CD4-positive, alpha-beta T cell treated with Interleukin-17A for 1 hour (primary cell): Measurements from ENCODE around the gene AKAP1.
A peak's percentile ranks its signal among the peaks of the same experiment; 100 is the strongest.

ENCODE experiments used
- DNase-seq: peaks from one replicate; pipeline ENCODE4 v3.0.0-alpha.2; 2020

Gene AKAP1

DNA sequence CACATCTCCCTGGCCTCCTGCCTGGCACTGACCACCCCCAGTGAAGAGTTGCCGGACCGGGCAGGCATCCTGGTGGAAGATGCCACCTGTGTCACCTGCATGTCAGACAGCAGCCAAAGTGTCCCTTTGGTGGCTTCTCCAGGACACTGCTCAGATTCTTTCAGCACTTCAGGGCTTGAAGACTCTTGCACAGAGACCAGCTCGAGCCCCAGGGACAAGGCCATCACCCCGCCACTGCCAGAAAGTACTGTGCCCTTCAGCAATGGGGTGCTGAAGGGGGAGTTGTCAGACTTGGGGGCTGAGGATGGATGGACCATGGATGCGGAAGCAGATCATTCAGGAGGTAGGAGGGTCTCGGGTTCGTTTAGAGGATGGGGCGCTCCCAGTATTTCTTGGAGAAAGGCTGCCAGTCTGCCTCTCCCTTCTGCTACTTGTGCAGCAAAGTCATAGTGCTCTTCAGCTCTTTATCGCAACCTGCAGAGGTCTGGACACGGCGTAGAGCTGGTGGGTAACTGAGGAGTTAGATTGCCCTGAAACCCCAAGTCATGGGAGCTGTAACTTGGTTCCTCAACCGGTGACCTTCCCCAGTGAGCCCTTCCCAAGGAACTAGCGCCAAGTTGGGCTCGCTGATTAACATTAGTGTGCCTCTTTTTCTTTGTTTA, 21.9 kb downstream of the AKAP1 start:
- no peak for DNase-seq

DNA sequence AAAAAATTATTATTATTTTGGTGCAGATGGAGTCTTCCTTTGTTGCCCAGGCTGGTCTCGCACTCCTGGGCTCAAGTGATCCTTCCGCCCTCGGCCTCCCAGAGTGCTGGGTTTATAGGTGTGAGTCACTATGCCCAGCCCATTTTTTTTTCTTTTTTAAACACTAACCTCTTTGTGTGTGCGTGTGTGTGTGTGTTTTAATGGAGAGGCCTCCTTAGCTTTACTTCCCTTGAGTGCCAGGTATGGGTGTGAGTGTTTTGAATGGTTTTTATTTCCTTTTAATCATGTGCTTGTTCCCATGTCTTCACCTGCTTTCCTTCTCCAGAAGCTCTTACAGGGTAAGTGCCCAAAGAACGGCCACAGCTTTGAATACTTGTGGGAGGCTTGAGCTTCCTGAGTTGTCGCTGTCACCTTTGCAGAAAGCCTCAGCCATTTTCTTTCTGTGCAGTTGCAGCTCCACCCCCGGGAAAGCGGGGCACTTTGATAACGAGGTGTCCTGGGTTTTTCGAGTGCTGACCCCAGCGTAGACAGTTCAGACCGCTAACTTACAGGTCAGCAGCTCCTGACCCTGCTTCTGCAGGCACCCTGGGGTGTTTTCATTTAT, 22.6 kb downstream of the AKAP1 start:
- DNase-seq = no peak

DNA sequence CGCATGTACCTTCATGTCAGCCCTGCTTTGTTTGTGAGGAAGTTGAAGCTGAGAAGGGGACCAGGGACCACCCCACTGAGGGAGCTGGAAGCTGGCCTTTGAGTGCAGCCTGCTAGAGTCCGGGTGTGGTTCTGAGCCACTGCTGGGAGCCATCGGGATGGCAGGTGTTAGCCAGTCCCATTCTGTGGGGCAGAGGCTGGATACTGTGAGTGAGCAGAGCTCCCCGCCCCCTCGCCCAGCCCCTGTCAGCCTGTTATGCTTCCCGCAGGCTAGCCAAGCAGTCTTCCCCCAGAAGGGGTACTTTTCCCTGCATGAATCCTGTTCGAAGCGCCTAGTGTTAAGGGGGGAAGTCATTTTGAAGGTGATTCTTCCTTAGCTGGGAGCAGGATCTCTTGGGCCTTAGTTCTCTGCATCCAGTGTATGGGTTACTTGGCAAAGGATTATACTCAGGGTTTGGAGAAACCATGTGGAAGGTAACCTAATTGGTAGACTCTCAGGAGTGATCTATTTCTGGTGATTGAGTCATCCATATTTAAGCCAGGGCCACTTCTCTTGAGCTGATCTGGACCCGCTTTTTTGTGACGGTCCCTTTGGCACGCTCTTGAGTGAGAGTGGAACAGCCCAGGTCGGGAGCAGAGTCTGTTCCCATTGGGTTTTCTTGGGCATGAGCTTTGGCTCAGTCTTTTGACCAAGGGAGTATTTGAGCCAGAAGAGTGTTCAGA, 23.8 kb downstream of the AKAP1 start:
- no peak for DNase-seq

DNA sequence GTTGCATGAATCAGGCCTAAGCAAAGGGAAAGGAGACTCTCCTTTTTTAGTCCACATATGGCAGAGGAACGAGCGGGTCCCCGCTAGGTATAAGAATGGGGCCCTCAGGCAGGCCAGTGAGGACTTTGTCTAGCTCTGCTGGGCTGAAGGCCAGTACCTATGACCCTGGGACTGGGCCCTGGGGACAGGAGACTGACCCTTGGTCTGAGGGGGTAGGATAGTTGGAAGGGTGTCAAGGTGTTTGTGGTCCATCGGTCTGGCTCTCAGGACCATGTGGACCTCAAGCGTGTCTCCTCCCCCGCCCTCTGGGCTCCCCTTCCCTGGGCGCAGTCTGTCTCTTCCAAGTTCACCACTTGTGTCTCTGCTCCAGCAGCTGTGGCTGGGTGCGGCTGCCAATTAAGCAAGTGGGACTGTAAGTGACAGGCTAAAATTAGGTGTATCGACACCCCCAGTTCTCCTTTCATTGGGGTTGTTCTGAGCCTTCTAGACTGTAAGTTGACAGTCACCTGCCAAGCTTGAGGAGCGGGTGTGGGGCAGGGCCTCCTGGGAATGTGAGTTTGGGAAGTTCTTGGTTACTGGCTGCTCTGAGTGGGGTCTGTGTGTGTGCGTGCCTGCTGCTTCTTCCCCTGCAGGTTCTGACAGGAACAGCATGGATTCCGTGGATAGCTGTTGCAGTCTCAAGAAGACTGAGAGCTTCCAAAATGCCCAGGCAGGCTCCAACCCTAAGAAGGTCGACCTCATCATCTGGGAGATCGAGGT, 24.5 kb downstream of the AKAP1 start:
- DNase-seq = no peak

DNA sequence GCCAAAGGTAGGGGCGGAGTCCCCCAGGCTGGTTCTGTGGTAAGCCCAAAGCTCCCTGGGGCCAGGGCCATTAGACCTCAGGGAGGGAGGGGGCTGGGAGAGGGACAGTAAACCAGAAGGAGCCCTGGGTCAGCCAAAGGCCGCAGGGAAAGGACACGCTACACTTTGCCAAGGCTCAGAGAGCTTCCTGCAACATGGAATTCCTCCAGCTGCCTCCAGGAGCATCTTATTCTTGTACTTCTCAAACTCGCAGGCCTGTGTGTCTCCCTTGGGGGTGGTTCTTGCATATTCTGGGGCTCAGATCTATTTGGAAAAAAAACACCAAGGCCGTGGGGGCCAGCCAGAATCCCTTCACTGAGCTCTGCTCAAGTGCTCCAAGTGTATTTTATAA, 25.1 kb downstream of the AKAP1 start:
- DNase-seq = no peak

DNA sequence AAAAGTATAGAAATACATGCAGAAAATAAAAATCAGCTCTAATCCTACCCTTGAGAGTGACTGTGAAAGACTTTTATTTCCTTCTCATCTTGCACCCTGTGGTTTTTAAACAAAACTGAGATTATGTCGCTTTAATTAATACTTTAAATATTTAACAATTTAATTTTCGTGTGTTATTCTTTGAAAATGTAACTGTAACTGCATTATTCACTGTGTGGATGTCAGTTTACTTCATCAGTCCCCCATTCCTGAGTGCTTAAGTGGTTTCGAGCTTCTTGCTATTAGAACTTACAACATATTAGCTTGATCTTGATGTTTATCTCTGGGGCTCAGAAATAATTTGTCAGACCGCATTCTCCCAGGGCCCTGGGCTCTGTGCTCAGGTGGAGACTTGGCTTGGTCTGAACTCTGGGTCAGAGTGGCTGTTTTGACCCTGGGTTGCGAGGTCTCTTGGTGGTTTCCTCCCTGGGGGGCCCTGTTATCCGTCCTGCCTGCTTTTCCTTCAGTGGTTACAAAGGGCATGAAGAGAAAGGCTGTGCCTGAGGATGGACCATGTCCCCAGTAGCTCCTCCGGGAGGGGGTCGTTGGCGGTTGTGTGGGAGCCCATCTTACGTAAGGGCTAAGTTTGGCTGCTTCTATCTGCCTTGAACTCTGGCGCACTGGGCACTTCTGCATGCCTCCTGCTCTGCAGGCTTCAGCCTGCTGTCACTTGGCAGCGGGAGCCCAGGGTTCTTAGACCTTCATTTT, 25.7 kb downstream of the AKAP1 start:
- no peak for DNase-seq

- no peak for DNase-seq
Measured at GRCh38 chr17:57111386-57111785, 26.3 kb downstream of the AKAP1 start.

GRCh38 chr17:57113011-57113410, 28.0 kb downstream of the AKAP1 start:
- no peak for DNase-seq

GRCh38 chr17:57113656-57114055, 28.6 kb downstream of the AKAP1 start:
- no peak for DNase-seq

DNA sequence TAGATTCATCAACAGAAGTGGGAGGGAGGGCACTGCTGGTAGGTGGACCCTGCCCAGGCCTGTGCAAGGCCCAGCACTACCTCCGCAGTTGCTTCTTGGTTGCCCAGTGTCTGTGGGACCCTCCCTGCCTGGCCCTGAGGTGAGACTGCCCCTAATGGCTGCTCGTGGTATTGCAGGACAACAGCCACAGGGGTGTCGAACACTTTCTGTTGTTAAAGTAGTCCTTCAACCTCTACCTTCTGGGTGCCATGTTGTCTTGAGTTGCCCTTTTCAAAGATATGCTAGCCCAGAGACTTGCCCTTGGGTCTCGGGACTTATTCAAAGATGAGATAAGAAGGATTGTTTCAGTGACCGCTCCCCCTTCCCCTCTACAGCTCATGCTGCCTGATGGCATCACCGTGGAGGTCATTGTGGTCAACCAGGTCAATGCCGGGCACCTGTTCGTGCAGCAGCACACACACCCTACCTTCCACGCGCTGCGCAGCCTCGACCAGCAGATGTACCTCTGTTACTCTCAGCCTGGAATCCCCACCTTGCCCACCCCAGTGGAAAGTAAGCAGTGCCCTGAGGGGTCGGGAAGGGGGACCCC, 29.1 kb downstream of the AKAP1 start:
- peak; percentile 67 for DNase-seq

- DNase-seq = no peak
Measured at GRCh38 chr17:57115377-57115776, 30.3 kb downstream of the AKAP1 start.

DNA sequence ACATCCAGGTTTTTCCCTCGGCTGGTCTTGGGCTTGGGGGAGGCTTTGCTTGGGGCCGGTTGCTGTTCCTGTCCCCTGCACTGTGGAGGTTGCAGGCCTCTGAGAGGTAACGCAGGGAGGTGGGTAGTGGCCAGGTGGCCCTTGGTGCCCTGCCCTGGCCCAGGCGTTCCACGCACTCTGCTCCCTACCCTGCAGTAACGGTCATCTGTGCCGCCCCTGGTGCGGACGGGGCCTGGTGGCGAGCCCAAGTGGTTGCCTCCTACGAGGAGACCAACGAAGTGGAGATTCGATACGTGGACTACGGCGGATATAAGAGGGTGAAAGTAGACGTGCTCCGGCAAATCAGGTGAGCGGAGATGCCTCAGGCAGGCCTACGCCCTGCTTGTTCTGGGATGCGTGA, 30.9 kb downstream of the AKAP1 start:
- no peak for DNase-seq

DNA sequence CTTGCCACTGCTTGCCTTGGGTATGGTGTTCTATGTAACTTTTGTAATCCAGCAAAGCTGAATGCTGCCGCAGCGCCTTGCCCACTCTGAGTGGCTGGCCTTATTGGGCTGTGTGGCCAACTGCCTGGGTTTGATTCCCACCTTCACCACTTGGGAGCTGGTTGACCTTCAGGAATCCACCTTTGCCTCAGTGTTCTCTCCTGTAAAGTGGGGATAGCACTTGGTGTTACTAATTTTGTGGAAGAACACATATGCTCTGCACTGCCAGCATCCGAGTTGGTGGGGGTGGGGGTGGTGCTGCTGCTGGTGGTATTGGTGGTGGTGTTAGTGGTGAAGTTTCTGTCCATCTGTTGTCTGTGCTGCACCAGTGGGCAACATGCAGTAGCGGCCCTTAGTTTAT, 32.8 kb downstream of the AKAP1 start:
- no peak for DNase-seq

- no peak for DNase-seq
Measured at GRCh38 chr17:57120814-57121213, 35.8 kb downstream of the AKAP1 start.

- DNase-seq = no peak
Measured at GRCh38 chr17:57121308-57122042, 36.4 kb downstream of the AKAP1 start.

GRCh38 chr17:57124053-57124452, 39.0 kb downstream of the AKAP1 start:
- DNase-seq = no peak

DNA sequence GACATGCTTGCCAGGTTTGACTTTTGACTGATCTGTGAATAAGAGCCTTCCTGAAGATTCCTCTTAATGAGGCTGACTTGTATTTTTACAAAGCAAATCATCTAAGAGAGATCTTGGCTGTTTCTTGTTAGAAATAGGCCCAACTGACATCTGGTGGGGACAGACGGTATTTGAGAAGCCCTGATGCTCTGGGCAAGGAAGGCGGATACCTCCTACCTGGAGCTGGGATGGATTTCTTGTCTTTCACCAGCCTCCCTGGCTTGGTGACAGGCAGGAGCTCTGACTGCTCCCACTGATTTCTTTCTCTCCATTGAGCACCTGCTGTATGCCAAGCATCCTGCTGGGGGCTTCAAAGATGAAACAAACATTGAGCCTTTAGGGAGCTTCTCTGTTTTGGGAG, 40.4 kb downstream of the AKAP1 start:
- DNase-seq = no peak

GRCh38 chr17:57125866-57126265, 40.8 kb downstream of the AKAP1 start:
- DNase-seq = no peak

- peak; percentile 84 for DNase-seq
Measured at GRCh38 chr17:57130708-57131461, 45.8 kb downstream of the AKAP1 start.

DNA sequence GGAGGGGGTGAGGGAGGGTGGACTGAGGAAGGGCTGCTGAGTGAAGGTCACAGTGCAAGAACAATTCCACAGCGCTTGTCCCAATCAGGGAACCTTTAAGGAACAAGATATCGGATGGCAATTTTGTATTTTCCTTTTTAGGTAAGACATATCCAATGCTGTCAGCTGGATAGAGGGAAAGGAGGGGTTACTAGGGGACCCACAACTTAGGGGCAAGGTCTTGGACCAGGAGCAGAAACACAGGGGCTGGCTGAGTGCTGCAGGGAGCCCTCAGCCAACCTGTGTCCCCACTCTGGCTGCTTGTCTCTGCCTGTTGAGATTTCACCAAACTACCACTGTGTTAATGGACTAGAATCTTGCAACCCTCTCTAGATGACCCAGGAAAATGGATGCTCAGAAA, 47.6 kb downstream of the AKAP1 start:
- DNase-seq = no peak

- DNase-seq = no peak
Measured at GRCh38 chr17:57133486-57133885, 48.4 kb downstream of the AKAP1 start.
